K562 (cell line): ENCODE results near the gene ATP13A2. TPM values are rescaled to one million over a fixed set of nuclear protein-coding genes. Genes with fewer than 3 reads are reported as not detected.

Source experiments
- ATAC-seq: fragments of 200-7000 bp; cut with Tn5 transposase; 3 replicates; pipeline ENCODE4 v1.9.1; 2020; ENCODE audit warnings: moderate library complexity
- BruUV-seq: library from RNA; stranded (reverse); fragments of 400-500 nt; replicated peaks from 2 replicates; lab custom pipeline; 2021; lab: Mats Ljungman, UMichigan
- CTCF ChIA-PET: fragments of 300-600 bp; formaldehyde crosslinking; extraction: SDS; loops from one replicate; lab custom pipeline; 2021; ENCODE audit warnings: low intra/inter-chr PET ratio; lab: Yijun Ruan, JAX
- POLR2A ChIA-PET: fragments of 300-600, 350-650 bp; sonication (Branson Sonifier 250); formaldehyde crosslinking; extraction: SDS; loops from one replicate; lab custom pipeline; 2021; ENCODE audit warnings: antibody characterized with exemption, inconsistent platforms; lab: Yijun Ruan, JAX
- DNase-seq, 4 experiments: peaks; one replicate each; pipeline versions ENCODE4 v3.0.0 to v3.0.0-alpha.2; 2011 to 2018; ENCODE audit warnings: low spot score in 3 of 4, mixed read lengths in 3 of 4; ENCODE audit errors: extremely low read depth in 1 of 4
- FAIRE-seq: peaks from 2 replicates; lab custom pipeline; 2011; peaks lifted over from hg19 to GRCh38; lab: Jason Lieb, UNC
- H2AFZ ChIP-seq: 2 replicates; pipeline ENCODE4 v1.6.0; 2011; ENCODE audit warnings: low read depth, low read length, control low read depth, inconsistent platforms
- H3K27ac ChIP-seq: fragments of 200-600 bp; 3 replicates; pipeline ENCODE4 v1.8.0; 2011; ENCODE audit warnings: low read depth, mild to moderate bottlenecking, control low read depth, inconsistent platforms, low read length, moderate library complexity, mixed read lengths; ENCODE audit errors: extremely low read depth
- H3K27me3 ChIP-seq, 2 experiments: fragments of 300-600 bp in 1 of 2; 2 replicates in 1 of 2; 3 replicates in 1 of 2; pipeline versions ENCODE4 v1.6.0 to v1.8.0; 2011; ENCODE audit warnings: inconsistent platforms in 2 of 2, low read length in 2 of 2, mild to moderate bottlenecking in 1 of 2, mixed read lengths in 1 of 2, moderate library complexity in 1 of 2; ENCODE audit not compliant: control insufficient read depth in 2 of 2, insufficient read depth in 2 of 2
- H3K36me3 ChIP-seq: fragments of 300-600 bp; 3 replicates; pipeline ENCODE4 v1.8.0; 2011; ENCODE audit warnings: mild to moderate bottlenecking, low read length, inconsistent platforms; ENCODE audit not compliant: control insufficient read depth, insufficient read depth
- H3K4me1 ChIP-seq, 2 experiments: fragments of 200-600 bp in 1 of 2; replicated peaks in 1 of 2; 2 replicates in 1 of 2; 3 replicates in 1 of 2; pipeline versions ENCODE4 v1.5.1 to v1.8.0; 2011; ENCODE audit warnings: inconsistent platforms in 2 of 2, low read length in 2 of 2, mild to moderate bottlenecking in 1 of 2, mixed read lengths in 1 of 2, moderate library complexity in 1 of 2; ENCODE audit not compliant: control insufficient read depth in 2 of 2, insufficient read depth in 2 of 2
- H3K4me2 ChIP-seq: 2 replicates; pipeline ENCODE4 v1.6.1; 2011; ENCODE audit warnings: low read length, control low read depth, inconsistent platforms, mixed read lengths; ENCODE audit not compliant: insufficient read depth
- H3K4me3 ChIP-seq: fragments of 200-600 bp; sonication (generic), shearing (Covaris generic); 2 replicates; pipeline ENCODE4 v1.5.1; 2016; ENCODE audit warnings: control low read depth, inconsistent platforms
- H3K79me2 ChIP-seq: fragments of 200-600 bp; 3 replicates; pipeline ENCODE4 v1.8.0; 2011; ENCODE audit warnings: low read length, inconsistent platforms; ENCODE audit not compliant: control insufficient read depth, insufficient read depth
- H3K9ac ChIP-seq, 2 experiments: 2 replicates each; pipeline versions ENCODE4 v1.6.0 to v1.6.1; 2011; ENCODE audit warnings: low read depth in 2 of 2, low read length in 2 of 2, control low read depth in 1 of 2, inconsistent platforms in 1 of 2, mild to moderate bottlenecking in 1 of 2, mixed read lengths in 1 of 2; ENCODE audit not compliant: insufficient read depth in 1 of 2
- H3K9me1 ChIP-seq: one replicate; pipeline ENCODE4 v1.6.0; 2011; ENCODE audit warnings: inconsistent platforms, mild to moderate bottlenecking, low read length, moderate library complexity; ENCODE audit not compliant: control insufficient read depth, insufficient read depth
- H3K9me3 ChIP-seq: replicated peaks from 2 replicates; pipeline ENCODE4 v1.5.1; 2011; ENCODE audit warnings: low read depth, low read length, inconsistent platforms; ENCODE audit not compliant: control insufficient read depth, insufficient read depth
- H4K20me1 ChIP-seq: replicated peaks from 2 replicates; pipeline ENCODE4 v1.6.1; 2011; ENCODE audit warnings: low read length, inconsistent platforms, mixed read lengths; ENCODE audit not compliant: control insufficient read depth, insufficient read depth
- ADNP ChIP-seq: fragments of 200-800 bp; sonication (Bioruptor generic); IDR thresholded peaks from 2 replicates; pipeline ENCODE4 v1.6.1; 2016; ENCODE audit warnings: missing genetic modification characterization, missing compliant biosample characterization
- BCOR ChIP-seq: fragments of 450-650 bp; IDR thresholded peaks from 2 replicates; pipeline ENCODE4 v1.6.1; 2016
- BRCA1 ChIP-seq, 2 experiments: fragments of 450-650 bp in 1 of 2; sonication (generic) in 1 of 2; formaldehyde crosslinking in 1 of 2; IDR thresholded peaks; 2 replicates each; pipeline versions ENCODE4 v1.5.0 to v1.6.1; 2017 to 2020; ENCODE audit warnings: mild to moderate bottlenecking in 1 of 2, missing genetic modification reagents in 1 of 2
- CHD4 ChIP-seq: fragments of 200-600 bp; sonication (generic); IDR thresholded peaks from 3 replicates; pipeline ENCODE4 v1.6.1; 2012; ENCODE audit warnings: low read depth, mild to moderate bottlenecking, mixed read lengths, low read length, inconsistent platforms; ENCODE audit not compliant: insufficient read depth, insufficient replicate concordance, poor library complexity, severe bottlenecking
- DMBX1 ChIP-seq: fragments of 250-450 bp; sonication (Bioruptor Pico); IDR thresholded peaks from 2 replicates; pipeline ENCODE4 v1.8.0; 2022; ENCODE audit warnings: inconsistent platforms, mild to moderate bottlenecking, moderate library complexity, borderline replicate concordance
- RAD21 ChIP-seq, 2 experiments: fragments of 250-450 bp in 1 of 2; fragments of 450-650 bp in 1 of 2; sonication (Bioruptor Pico) in 1 of 2; formaldehyde crosslinking in 1 of 2; IDR thresholded peaks in 1 of 2; conservative IDR thresholded peaks in 1 of 2; 2 replicates each; pipeline versions ENCODE4 v1.4.0 to v1.8.0; 2020 to 2022; ENCODE audit warnings: mild to moderate bottlenecking in 2 of 2, moderate library complexity in 1 of 2
- SLC30A9 ChIP-seq: fragments of 250-450 bp; sonication (Bioruptor Pico); IDR thresholded peaks from 2 replicates; pipeline ENCODE4 v1.8.0; 2022; ENCODE audit warnings: mild to moderate bottlenecking, moderate library complexity
- ZBTB1 ChIP-seq: sonication (generic); formaldehyde crosslinking; IDR thresholded peaks from 2 replicates; pipeline ENCODE4 v1.8.1; 2023; ENCODE audit warnings: missing genetic modification reagents, low read depth, mild to moderate bottlenecking, borderline replicate concordance
- ZFP1 ChIP-seq: fragments of 450-650 bp; formaldehyde crosslinking; IDR thresholded peaks from 2 replicates; pipeline ENCODE4 v1.4.0; 2020; ENCODE audit warnings: mild to moderate bottlenecking, mixed read lengths
- ZNF507 ChIP-seq: conservative IDR thresholded peaks from 2 replicates; pipeline ENCODE4 v1.6.1; 2017; ENCODE audit warnings: missing genetic modification characterization, missing compliant biosample characterization
- ZNF79 ChIP-seq: fragments of 250-450 bp; sonication (Bioruptor Pico); IDR thresholded peaks from 2 replicates; pipeline ENCODE4 v1.4.0; 2020; ENCODE audit warnings: low read depth, mild to moderate bottlenecking, moderate library complexity
- WGBS: fragments of 100-300 bp; shearing (Covaris generic); methylation state at CpG from one replicate; pipeline ENCODE4 v1.1.6; 2016; ENCODE audit warnings: low coverage, mixed read lengths; ENCODE audit not compliant: insufficient coverage; ENCODE audit errors: missing lambda C conversion rate; 5-methylcytosine and 5-hydroxymethylcytosine counted together
- in situ Hi-C: fragments of 300-500 bp; cut with MboI; formaldehyde crosslinking; loops from 4 replicates; pipeline ENCODE4 v1.15.0; 2018; ENCODE audit warnings: inconsistent platforms, mixed read lengths
- intact Hi-C: fragments of 100-400 bp; cut with micrococcal nuclease; formaldehyde crosslinking; loops from 2 replicates; pipeline ENCODE4 v1.14.2; 2022
- polyA plus RNA-seq, 8 experiments: library from polyadenylated mRNA; depleted of rRNA in 4 of 8; stranded (reverse) in 5 of 8; unstranded in 3 of 8; fragments of >200 nt; fragmentation: Nextera tagmentation in 2 of 8; fragmentation: Illumina TruSeq in 1 of 8; extraction: Ambion mirVana in 2 of 8; extraction: Trizol in 1 of 8; gene quantifications; 2 replicates each; pipeline versions ENCODE4 v1.2.1 to v1.2.3, GENCODE V29; 2011 to 2014; ENCODE audit warnings: inconsistent platforms in 1 of 8, missing spikeins in 1 of 8
- total RNA-seq, 7 experiments: library from RNA; depleted of rRNA in 6 of 7; stranded (reverse); fragments of >200 nt in 6 of 7; fragmentation: Illumina TruSeq in 2 of 7; extraction: Trizol in 2 of 7; gene quantifications; 2 replicates each; pipeline versions ENCODE4 v1.2.1 to v1.2.3, GENCODE V29; 2011 to 2021; ENCODE audit warnings: low replicate concordance in 1 of 7
- TF ChIP-seq, protein P1 (sequence below), 2 experiments: IDR thresholded peaks; 2 replicates each; pipeline ENCODE4 v1.6.1; 2012; ENCODE audit warnings: improper control_type of control experiment in 2 of 2, low read depth in 2 of 2, low read length in 2 of 2, borderline replicate concordance in 1 of 2
- TF ChIP-seq, protein P2 (sequence below): fragments of 250-450 bp; sonication (Bioruptor Pico); IDR thresholded peaks from 2 replicates; pipeline ENCODE4 v1.4.0; 2020

Gene ATP13A2
- total and polyA plus RNA-seq, 9 of the 15 experiments (the other 6 are each of a cell fraction or from before 2014, with no cell fraction given) = 0.36 to 56.3 (median 16.3) TPM

DNA sequence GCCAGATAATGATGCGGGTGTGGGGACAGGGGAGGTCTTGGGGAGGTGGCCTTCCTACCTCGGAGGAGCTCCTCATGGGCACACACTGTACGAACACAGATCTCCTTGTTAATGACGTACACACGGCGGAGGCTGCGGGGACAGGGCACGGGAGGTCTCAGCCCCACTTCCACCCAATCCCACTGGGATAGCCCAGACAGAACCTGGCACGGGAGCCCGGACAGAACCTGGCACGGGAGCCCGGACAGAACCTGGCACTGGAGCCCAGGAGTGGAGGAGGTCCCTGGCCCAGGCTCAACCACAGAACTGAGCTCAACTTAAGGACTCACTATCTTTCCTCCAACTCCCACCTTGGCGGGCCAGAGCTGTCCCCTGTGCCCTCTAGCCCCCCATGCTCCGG lies 36.5 kb downstream of the ATP13A2 start (continued):
- TF ChIP-seq, protein P1, sequence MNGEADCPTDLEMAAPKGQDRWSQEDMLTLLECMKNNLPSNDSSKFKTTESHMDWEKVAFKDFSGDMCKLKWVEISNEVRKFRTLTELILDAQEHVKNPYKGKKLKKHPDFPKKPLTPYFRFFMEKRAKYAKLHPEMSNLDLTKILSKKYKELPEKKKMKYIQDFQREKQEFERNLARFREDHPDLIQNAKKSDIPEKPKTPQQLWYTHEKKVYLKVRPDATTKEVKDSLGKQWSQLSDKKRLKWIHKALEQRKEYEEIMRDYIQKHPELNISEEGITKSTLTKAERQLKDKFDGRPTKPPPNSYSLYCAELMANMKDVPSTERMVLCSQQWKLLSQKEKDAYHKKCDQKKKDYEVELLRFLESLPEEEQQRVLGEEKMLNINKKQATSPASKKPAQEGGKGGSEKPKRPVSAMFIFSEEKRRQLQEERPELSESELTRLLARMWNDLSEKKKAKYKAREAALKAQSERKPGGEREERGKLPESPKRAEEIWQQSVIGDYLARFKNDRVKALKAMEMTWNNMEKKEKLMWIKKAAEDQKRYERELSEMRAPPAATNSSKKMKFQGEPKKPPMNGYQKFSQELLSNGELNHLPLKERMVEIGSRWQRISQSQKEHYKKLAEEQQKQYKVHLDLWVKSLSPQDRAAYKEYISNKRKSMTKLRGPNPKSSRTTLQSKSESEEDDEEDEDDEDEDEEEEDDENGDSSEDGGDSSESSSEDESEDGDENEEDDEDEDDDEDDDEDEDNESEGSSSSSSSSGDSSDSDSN (IDR thresholded peaks at IDR 0.05; ENCODE audit: borderline replicate concordance in 1 of 2, low read depth in 2 of 2, low read length in 2 of 2) = no peak
- TF ChIP-seq ZNF507 = no peak
- TF ChIP-seq, all 486 proteins: peak for 0

DNA sequence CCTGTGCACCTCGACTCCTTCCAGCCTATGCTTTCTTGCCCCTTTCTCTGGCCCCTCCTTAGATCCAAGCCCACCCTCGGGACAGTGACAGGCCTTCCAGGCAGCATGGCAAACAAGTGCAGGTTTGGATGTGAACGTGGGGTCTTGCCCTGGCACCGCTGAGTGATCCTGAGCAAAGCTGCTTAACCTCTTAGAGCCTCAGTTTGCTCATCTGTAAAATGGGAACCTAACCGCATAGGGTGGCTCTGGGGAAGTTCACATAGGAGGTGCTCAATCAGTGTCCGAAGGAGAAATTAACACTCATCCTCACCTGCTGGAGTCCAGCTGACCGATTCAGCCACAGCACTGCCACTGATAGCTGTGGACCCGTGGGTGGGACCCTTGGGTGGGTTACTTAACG lies 38.5 kb downstream of the ATP13A2 start:
- WGBS = 24% methylated on average over 9 of the region's 9 CpGs
- FAIRE-seq (peak; percentile 29), DNase-seq (no peak), ATAC-seq (no peak)
- H3K79me2 ChIP-seq = no peaks in the 10 kb centered on the region
- peaks cover 25 to 43% of the 10 kb centered on the region in 2 experiments for H3K27me3 ChIP-seq
- POLR2A ChIA-PET = interaction anchor here (1.7 kb wide), 1 partner anchor 12 kb away, joined by 4 read pairs; no protein-coding TSS in a partner anchor
- peaks cover 0 to 49% of the 10 kb centered on the region in 2 experiments; a peak in 2 of 5 replicates for H3K4me1 ChIP-seq
- no peaks in the 10 kb centered on the region for H3K9me1 ChIP-seq
- intact Hi-C loops (no loop called here), in situ Hi-C loops (no loop called here)
- H3K9ac ChIP-seq = no peak overlapping the region
- no peak overlapping the region for H3K27ac ChIP-seq
- no peak overlapping the region for H3K4me2 ChIP-seq
- BruUV-seq = no TSS peak
- H2AFZ ChIP-seq = no peak overlapping the region
- peaks cover 15% of the 10 kb centered on the region for H4K20me1 ChIP-seq
- CTCF ChIA-PET = no interaction called here
- H3K36me3 ChIP-seq = no peaks in the 10 kb centered on the region
- H3K9me3 ChIP-seq = no peaks in the 10 kb centered on the region
- H3K4me3 ChIP-seq = no peak overlapping the region
- TF ChIP-seq ZBTB1 (CRISPR knock-in tag) (no peak), CHD4 (peak; percentile 76), BRCA1 (IDR thresholded peaks at IDR 0.05) (no peak), BRCA1 (CRISPR knock-in tag; IDR thresholded peaks at IDR 0.05) (no peak), DMBX1 (CRISPR knock-in tag) (no peak), BCOR (peak; percentile 92), SLC30A9 (CRISPR knock-in tag) (no peak), ZFP1 (CRISPR knock-in tag) (no peak), RAD21 (CRISPR knock-in tag; conservative IDR thresholded peaks at IDR 0.05 in 1 of 2, IDR thresholded peaks at IDR 0.05 in 1 of 2) (no peak), ADNP (tag) (peak; percentile 67), ZNF79 (CRISPR knock-in tag) (no peak)
- TF ChIP-seq, protein P2, sequence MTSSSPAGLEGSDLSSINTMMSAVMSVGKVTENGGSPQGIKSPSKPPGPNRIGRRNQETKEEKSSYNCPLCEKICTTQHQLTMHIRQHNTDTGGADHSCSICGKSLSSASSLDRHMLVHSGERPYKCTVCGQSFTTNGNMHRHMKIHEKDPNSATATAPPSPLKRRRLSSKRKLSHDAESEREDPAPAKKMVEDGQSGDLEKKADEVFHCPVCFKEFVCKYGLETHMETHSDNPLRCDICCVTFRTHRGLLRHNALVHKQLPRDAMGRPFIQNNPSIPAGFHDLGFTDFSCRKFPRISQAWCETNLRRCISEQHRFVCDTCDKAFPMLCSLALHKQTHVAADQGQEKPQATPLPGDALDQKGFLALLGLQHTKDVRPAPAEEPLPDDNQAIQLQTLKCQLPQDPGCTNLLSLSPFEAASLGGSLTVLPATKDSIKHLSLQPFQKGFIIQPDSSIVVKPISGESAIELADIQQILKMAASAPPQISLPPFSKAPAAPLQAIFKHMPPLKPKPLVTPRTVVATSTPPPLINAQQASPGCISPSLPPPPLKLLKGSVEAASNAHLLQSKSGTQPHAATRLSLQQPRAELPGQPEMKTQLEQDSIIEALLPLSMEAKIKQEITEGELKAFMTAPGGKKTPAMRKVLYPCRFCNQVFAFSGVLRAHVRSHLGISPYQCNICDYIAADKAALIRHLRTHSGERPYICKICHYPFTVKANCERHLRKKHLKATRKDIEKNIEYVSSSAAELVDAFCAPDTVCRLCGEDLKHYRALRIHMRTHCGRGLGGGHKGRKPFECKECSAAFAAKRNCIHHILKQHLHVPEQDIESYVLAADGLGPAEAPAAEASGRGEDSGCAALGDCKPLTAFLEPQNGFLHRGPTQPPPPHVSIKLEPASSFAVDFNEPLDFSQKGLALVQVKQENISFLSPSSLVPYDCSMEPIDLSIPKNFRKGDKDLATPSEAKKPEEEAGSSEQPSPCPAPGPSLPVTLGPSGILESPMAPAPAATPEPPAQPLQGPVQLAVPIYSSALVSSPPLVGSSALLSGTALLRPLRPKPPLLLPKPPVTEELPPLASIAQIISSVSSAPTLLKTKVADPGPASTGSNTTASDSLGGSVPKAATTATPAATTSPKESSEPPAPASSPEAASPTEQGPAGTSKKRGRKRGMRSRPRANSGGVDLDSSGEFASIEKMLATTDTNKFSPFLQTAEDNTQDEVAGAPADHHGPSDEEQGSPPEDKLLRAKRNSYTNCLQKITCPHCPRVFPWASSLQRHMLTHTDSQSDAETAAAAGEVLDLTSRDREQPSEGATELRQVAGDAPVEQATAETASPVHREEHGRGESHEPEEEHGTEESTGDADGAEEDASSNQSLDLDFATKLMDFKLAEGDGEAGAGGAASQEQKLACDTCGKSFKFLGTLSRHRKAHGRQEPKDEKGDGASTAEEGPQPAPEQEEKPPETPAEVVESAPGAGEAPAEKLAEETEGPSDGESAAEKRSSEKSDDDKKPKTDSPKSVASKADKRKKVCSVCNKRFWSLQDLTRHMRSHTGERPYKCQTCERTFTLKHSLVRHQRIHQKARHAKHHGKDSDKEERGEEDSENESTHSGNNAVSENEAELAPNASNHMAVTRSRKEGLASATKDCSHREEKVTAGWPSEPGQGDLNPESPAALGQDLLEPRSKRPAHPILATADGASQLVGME (CRISPR knock-in tag) = no peak
